Neural progenitor cell (in vitro differentiated cells): ENCODE results near the gene CDK18.

Experiments
- EZH2 ChIP-seq: fragments of 200-600 bp; sonication (generic); IDR thresholded peaks from 2 replicates; pipeline ENCODE4 v1.6.1; 2017; ENCODE audit warnings: antibody characterized with exemption, mild to moderate bottlenecking, moderate library complexity
- EZH2phosphoT487 ChIP-seq: fragments of 200-600 bp; sonication (generic); IDR thresholded peaks from 2 replicates; pipeline ENCODE4 v1.6.1; 2017; ENCODE audit warnings: antibody characterized with exemption
- TF ChIP-seq, protein P1 (sequence below): fragments of 200-600 bp; sonication (generic); IDR thresholded peaks from 2 replicates; pipeline ENCODE4 v1.5.1; 2017; ENCODE audit warnings: antibody characterized with exemption, mild to moderate bottlenecking

- TF ChIP-seq, protein P1, sequence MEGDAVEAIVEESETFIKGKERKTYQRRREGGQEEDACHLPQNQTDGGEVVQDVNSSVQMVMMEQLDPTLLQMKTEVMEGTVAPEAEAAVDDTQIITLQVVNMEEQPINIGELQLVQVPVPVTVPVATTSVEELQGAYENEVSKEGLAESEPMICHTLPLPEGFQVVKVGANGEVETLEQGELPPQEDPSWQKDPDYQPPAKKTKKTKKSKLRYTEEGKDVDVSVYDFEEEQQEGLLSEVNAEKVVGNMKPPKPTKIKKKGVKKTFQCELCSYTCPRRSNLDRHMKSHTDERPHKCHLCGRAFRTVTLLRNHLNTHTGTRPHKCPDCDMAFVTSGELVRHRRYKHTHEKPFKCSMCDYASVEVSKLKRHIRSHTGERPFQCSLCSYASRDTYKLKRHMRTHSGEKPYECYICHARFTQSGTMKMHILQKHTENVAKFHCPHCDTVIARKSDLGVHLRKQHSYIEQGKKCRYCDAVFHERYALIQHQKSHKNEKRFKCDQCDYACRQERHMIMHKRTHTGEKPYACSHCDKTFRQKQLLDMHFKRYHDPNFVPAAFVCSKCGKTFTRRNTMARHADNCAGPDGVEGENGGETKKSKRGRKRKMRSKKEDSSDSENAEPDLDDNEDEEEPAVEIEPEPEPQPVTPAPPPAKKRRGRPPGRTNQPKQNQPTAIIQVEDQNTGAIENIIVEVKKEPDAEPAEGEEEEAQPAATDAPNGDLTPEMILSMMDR, result no peak
- TF ChIP-seq EZH2, result no peak
- TF ChIP-seq EZH2phosphoT487, result no peak
These were observed 10.4 kb upstream of the CDK18 start for GRCh38 chr1:205494115-205494514.
